ENCODE data around the gene EYA2.

- TF ChIP-seq CTCF (IDR thresholded peaks at IDR 0.05): no peak
- no peak for TF ChIP-seq POLR2A (IDR thresholded peaks at IDR 0.05)
Measured at GRCh38 chr20:47235111-47235510, 340.5 kb downstream of the EYA2 start.
